ENCODE measurements around the gene THEMIS2.

THEMIS2 gene

GRCh38 chr1:27922272-27922671, 49.9 kb downstream of the THEMIS2 start:
- no peak for DNase-seq
- no peaks in the 10 kb centered on the region for H3K36me3 ChIP-seq (ENCODE audit: control insufficient read depth in 1 of 2, insufficient read depth in 2 of 2, low read depth in 1 of 2, low read length in 2 of 2)
- no peak overlapping the region for H3K9ac ChIP-seq (ENCODE audit: low read length)
- H3K4me1 ChIP-seq (ENCODE audit: control insufficient read depth, insufficient read depth, low read depth, low read length): no peaks in the 10 kb centered on the region
- no peak overlapping the region for H3K27ac ChIP-seq (ENCODE audit: low read length, poor library complexity, severe bottlenecking)
- H3K14ac ChIP-seq (ENCODE audit: low read length in 2 of 2): no peak overlapping the region
- no peak overlapping the region for H3K4ac ChIP-seq (ENCODE audit: low read depth in 1 of 2, low read length in 2 of 2)
- H3K27me3 ChIP-seq (ENCODE audit: control insufficient read depth in 1 of 2, insufficient read depth in 1 of 2, low read length in 2 of 2): no peaks in the 10 kb centered on the region
- no peak overlapping the region for H3K4me3 ChIP-seq (ENCODE audit: insufficient read depth in 1 of 2, low read depth in 1 of 2, low read length in 2 of 2)
- H4K8ac ChIP-seq (ENCODE audit: low read length): no peak overlapping the region
- no peak overlapping the region for H3K23ac ChIP-seq (ENCODE audit: low read length in 2 of 2)
- H2BK5ac ChIP-seq (ENCODE audit: low read depth, low read length, poor library complexity, severe bottlenecking): no peak overlapping the region
- no peak overlapping the region for H2AFZ ChIP-seq (ENCODE audit: low read depth, low read length)
- H4K91ac ChIP-seq (ENCODE audit: low read length): no peak overlapping the region
- 57% methylated on average over 1 of the region's 3 CpGs for WGBS
- H2BK120ac ChIP-seq (ENCODE audit: low read depth, low read length): no peak overlapping the region
- H3K9me3 ChIP-seq (ENCODE audit: control insufficient read depth, low read length): no peaks in the 10 kb centered on the region
- no peak overlapping the region for H2BK12ac ChIP-seq (ENCODE audit: low read length in 2 of 2)
- no peak overlapping the region for H2BK15ac ChIP-seq (ENCODE audit: low read depth, poor library complexity, severe bottlenecking)
- H3K4me2 ChIP-seq (ENCODE audit: low read length, poor library complexity, severe bottlenecking): no peak overlapping the region
- no peaks in the 10 kb centered on the region for H3K79me1 ChIP-seq (replicated peaks; ENCODE audit: low read length, poor library complexity, severe bottlenecking)
- no peak overlapping the region for H2AK5ac ChIP-seq (ENCODE audit: low read length, severe bottlenecking)
- H3K18ac ChIP-seq (ENCODE audit: low read depth in 1 of 2, low read length in 2 of 2): no peak overlapping the region

- Histone ChIP-seq H3K4ac (ENCODE audit: low read depth in 1 of 2, low read length in 2 of 2) (no peak overlapping the region), H4K91ac (ENCODE audit: low read length) (no peak overlapping the region), H3K14ac (ENCODE audit: low read length in 2 of 2) (no peak overlapping the region), H3K27ac (ENCODE audit: low read length, poor library complexity, severe bottlenecking) (no peak overlapping the region), H3K4me2 (ENCODE audit: low read length, poor library complexity, severe bottlenecking) (no peak overlapping the region), H4K8ac (ENCODE audit: low read length) (no peak overlapping the region), H3K4me3 (ENCODE audit: insufficient read depth in 1 of 2, low read depth in 1 of 2, low read length in 2 of 2) (no peak overlapping the region), H3K27me3 (ENCODE audit: control insufficient read depth in 1 of 2, insufficient read depth in 1 of 2, low read length in 2 of 2) (no peaks in the 10 kb centered on the region), H3K23ac (ENCODE audit: low read length in 2 of 2) (no peak overlapping the region), H2AK5ac (ENCODE audit: low read length, severe bottlenecking) (no peak overlapping the region), H2AFZ (ENCODE audit: low read depth, low read length) (no peak overlapping the region), H3K18ac (ENCODE audit: low read depth in 1 of 2, low read length in 2 of 2) (no peak overlapping the region), H2BK5ac (ENCODE audit: low read depth, low read length, poor library complexity, severe bottlenecking) (no peak overlapping the region), H2BK12ac (ENCODE audit: low read length in 2 of 2) (no peak overlapping the region), H3K9ac (ENCODE audit: low read length) (no peak overlapping the region), H2BK120ac (ENCODE audit: low read depth, low read length) (no peak overlapping the region), H2BK15ac (ENCODE audit: low read depth, poor library complexity, severe bottlenecking) (no peak overlapping the region), H3K9me3 (ENCODE audit: control insufficient read depth, low read length) (no peaks in the 10 kb centered on the region), H3K4me1 (ENCODE audit: control insufficient read depth, insufficient read depth, low read depth, low read length) (no peaks in the 10 kb centered on the region), H3K36me3 (ENCODE audit: control insufficient read depth in 1 of 2, insufficient read depth in 2 of 2, low read depth in 1 of 2, low read length in 2 of 2) (no peaks in the 10 kb centered on the region), H3K79me1 (replicated peaks; ENCODE audit: low read length, poor library complexity, severe bottlenecking) (no peaks in the 10 kb centered on the region)
- no peak for DNase-seq
- 68% methylated on average over 3 of the region's 5 CpGs for WGBS
These were observed 56.0 kb downstream of the THEMIS2 start for GRCh38 chr1:27928216-27928954.

GRCh38 chr1:27931184-27931583, 58.8 kb downstream of the THEMIS2 start:
- Histone ChIP-seq H2BK5ac (ENCODE audit: low read depth, low read length, poor library complexity, severe bottlenecking) (no peak overlapping the region), H3K4ac (ENCODE audit: low read depth in 1 of 2, low read length in 2 of 2) (no peak overlapping the region), H3K18ac (ENCODE audit: low read depth in 1 of 2, low read length in 2 of 2) (no peak overlapping the region), H2AFZ (ENCODE audit: low read depth, low read length) (no peak overlapping the region), H4K91ac (ENCODE audit: low read length) (no peak overlapping the region), H3K4me3 (ENCODE audit: insufficient read depth in 1 of 2, low read depth in 1 of 2, low read length in 2 of 2) (no peak overlapping the region), H3K27ac (ENCODE audit: low read length, poor library complexity, severe bottlenecking) (no peak overlapping the region), H2AK5ac (ENCODE audit: low read length, severe bottlenecking) (no peak overlapping the region), H3K4me2 (ENCODE audit: low read length, poor library complexity, severe bottlenecking) (no peak overlapping the region), H3K9me3 (ENCODE audit: control insufficient read depth, low read length) (no peaks in the 10 kb centered on the region), H2BK12ac (ENCODE audit: low read length in 2 of 2) (no peak overlapping the region), H3K79me1 (replicated peaks; ENCODE audit: low read length, poor library complexity, severe bottlenecking) (no peaks in the 10 kb centered on the region), H3K4me1 (ENCODE audit: control insufficient read depth, insufficient read depth, low read depth, low read length) (peaks cover 10% of the 10 kb centered on the region), H3K9ac (ENCODE audit: low read length) (no peak overlapping the region), H3K14ac (ENCODE audit: low read length in 2 of 2) (no peak overlapping the region), H2BK15ac (ENCODE audit: low read depth, poor library complexity, severe bottlenecking) (no peak overlapping the region), H2BK120ac (ENCODE audit: low read depth, low read length) (no peak overlapping the region), H3K36me3 (ENCODE audit: control insufficient read depth in 1 of 2, insufficient read depth in 2 of 2, low read depth in 1 of 2, low read length in 2 of 2) (no peaks in the 10 kb centered on the region), H3K27me3 (ENCODE audit: control insufficient read depth in 1 of 2, insufficient read depth in 1 of 2, low read length in 2 of 2) (peaks cover 15 to 16% of the 10 kb centered on the region in 2 experiments), H3K23ac (ENCODE audit: low read length in 2 of 2) (no peak overlapping the region), H4K8ac (ENCODE audit: low read length) (no peak overlapping the region)
- WGBS: 87% methylated on average over 4 of the region's 6 CpGs
- DNase-seq: no peak

GRCh38 chr1:27931759-27932158, 59.4 kb downstream of the THEMIS2 start:
- H3K14ac ChIP-seq (ENCODE audit: low read length in 2 of 2): no peak overlapping the region
- H3K23ac ChIP-seq (ENCODE audit: low read length in 2 of 2): no peak overlapping the region
- H4K91ac ChIP-seq (ENCODE audit: low read length): peak overlapping the region; percentile 41
- H3K79me1 ChIP-seq (replicated peaks; ENCODE audit: low read length, poor library complexity, severe bottlenecking): no peaks in the 10 kb centered on the region
- no peak for DNase-seq
- H3K4me2 ChIP-seq (ENCODE audit: low read length, poor library complexity, severe bottlenecking): no peak overlapping the region
- H2BK120ac ChIP-seq (ENCODE audit: low read depth, low read length): no peak overlapping the region
- no peak overlapping the region for H3K4me3 ChIP-seq (ENCODE audit: insufficient read depth in 1 of 2, low read depth in 1 of 2, low read length in 2 of 2)
- H3K18ac ChIP-seq (ENCODE audit: low read depth in 1 of 2, low read length in 2 of 2): no peak overlapping the region
- H3K27me3 ChIP-seq (ENCODE audit: control insufficient read depth in 1 of 2, insufficient read depth in 1 of 2, low read length in 2 of 2): peaks cover 16 to 19% of the 10 kb centered on the region in 2 experiments
- H2BK15ac ChIP-seq (ENCODE audit: low read depth, poor library complexity, severe bottlenecking): no peak overlapping the region
- H2BK5ac ChIP-seq (ENCODE audit: low read depth, low read length, poor library complexity, severe bottlenecking): no peak overlapping the region
- H2AK5ac ChIP-seq (ENCODE audit: low read length, severe bottlenecking): no peak overlapping the region
- H3K4me1 ChIP-seq (ENCODE audit: control insufficient read depth, insufficient read depth, low read depth, low read length): peaks cover 10% of the 10 kb centered on the region
- H3K9ac ChIP-seq (ENCODE audit: low read length): no peak overlapping the region
- no peak overlapping the region for H4K8ac ChIP-seq (ENCODE audit: low read length)
- H3K27ac ChIP-seq (ENCODE audit: low read length, poor library complexity, severe bottlenecking): no peak overlapping the region
- H3K4ac ChIP-seq (ENCODE audit: low read depth in 1 of 2, low read length in 2 of 2): no peak overlapping the region
- H2BK12ac ChIP-seq (ENCODE audit: low read length in 2 of 2): no peak overlapping the region
- no peak overlapping the region for H2AFZ ChIP-seq (ENCODE audit: low read depth, low read length)
- H3K36me3 ChIP-seq (ENCODE audit: control insufficient read depth in 1 of 2, insufficient read depth in 2 of 2, low read depth in 1 of 2, low read length in 2 of 2): no peaks in the 10 kb centered on the region
- WGBS: 97% methylated on average over 3 of the region's 4 CpGs
- no peaks in the 10 kb centered on the region for H3K9me3 ChIP-seq (ENCODE audit: control insufficient read depth, low read length)

Data from mesenchymal stem cell (in vitro differentiated cells and primary cell).